NCI-H446 (cell line): ENCODE data around the gene TRAF3.
A peak's percentile ranks its signal among the peaks of the same experiment; 100 is the strongest.
"Not testable (repeated sequence)": the region's sequence is repeated elsewhere in the genome, so short reads cannot be mapped to it uniquely, and the experiment has no call there.

ENCODE experiments used
- DNase-seq, 2 experiments: peaks; one replicate each; lab custom pipeline; 2025; lab: John Stamatoyannopoulos, UW

TRAF3 gene

DNA sequence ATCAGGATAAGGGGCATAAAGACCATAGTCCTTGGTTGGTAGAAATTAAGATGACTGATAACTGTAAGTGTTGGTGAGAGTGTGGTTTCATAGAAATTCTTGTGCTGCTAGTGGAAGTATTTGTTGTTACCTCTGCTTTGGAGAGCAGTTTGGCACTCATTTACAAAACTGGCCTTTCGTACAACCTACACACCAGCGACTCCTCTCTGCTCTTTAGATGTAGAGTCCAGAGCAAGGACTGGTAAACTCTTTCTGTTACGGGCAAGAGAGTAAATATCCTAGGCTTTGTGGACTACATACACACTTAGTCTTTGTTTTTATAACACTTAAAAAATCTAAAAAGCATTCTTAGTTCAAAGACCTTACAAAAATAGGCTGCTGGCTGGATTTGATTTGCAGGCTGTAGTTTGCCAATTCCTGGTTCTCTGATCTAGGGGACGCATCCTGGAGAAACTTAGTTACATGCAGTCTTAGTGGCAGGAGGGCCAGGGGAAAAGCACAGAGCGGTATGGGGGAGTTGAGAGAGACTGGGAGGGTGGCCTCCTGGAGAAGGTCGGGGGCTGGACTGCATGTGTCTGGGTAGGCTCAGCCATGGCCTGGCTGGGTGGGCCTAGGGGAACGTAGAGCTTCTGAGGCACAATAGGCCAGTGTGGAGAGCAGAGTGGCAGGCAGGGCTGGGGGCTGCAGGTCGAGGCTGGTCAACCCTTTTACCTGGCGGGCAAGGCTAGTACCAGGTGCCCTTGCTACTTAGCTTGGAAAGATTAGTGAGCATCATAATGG lies 89.9 kb downstream of the TRAF3 start:
- DNase-seq, result no peak

GRCh38 chr14:102867826-102868580 lies 90.8 kb downstream of the TRAF3 start:
- no peak for DNase-seq

DNA sequence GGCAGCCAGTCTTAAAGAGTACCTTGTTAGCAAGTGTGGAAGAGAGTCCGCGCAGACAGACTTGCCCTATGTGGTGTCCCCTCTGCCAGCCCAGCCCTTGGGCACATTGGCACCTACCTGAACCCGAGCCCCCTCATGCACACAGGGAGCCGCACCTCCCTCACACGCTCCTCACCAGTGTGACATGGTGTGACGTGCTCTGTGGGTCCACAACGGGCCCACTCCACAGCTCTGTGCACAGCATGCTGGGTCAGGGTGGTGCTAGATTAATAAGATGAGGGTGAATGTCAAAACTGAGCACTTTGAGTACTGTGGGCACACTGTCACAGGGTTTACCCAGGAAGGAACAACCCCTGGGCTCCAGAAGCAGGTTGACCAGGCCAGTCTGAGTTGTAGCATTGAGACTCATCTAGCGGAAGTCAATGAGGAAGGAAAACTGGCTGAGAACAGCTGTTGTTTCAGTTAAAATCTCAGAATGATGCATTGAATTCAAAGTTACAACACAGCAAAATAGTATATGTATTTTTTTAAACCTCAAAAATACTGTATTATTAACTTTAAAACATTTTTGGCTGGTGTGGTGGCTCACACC lies 91.8 kb downstream of the TRAF3 start:
- no peak for DNase-seq

GRCh38 chr14:102870246-102870645 lies 93.0 kb downstream of the TRAF3 start:
- DNase-seq, result no peak

- peak in 1 of 2 experiments; percentile 6 for DNase-seq
Observed at GRCh38 chr14:102870994-102871831, 94.0 kb downstream of the TRAF3 start.

DNA sequence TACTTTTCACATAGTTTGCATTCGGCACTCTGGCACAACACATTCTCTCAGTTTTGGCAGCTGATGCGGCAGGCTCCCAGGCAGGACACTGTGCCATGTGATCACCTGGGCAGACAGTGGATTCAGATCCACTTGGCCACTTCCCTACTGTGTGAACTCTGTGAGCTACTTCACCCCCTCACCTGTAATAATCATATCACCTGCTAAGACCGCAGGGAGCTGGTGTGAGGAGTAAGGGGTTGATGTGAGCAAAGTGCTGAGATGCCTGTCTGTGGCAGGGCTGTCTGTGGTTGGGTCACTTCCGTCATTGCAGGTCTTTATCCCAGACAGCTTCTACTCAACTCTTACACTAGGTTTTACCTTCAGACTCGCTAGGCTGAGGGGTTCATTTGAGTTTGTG lies 94.8 kb downstream of the TRAF3 start:
- DNase-seq, result no peak

GRCh38 chr14:102873131-102873530 lies 95.9 kb downstream of the TRAF3 start:
- no peak for DNase-seq

DNA sequence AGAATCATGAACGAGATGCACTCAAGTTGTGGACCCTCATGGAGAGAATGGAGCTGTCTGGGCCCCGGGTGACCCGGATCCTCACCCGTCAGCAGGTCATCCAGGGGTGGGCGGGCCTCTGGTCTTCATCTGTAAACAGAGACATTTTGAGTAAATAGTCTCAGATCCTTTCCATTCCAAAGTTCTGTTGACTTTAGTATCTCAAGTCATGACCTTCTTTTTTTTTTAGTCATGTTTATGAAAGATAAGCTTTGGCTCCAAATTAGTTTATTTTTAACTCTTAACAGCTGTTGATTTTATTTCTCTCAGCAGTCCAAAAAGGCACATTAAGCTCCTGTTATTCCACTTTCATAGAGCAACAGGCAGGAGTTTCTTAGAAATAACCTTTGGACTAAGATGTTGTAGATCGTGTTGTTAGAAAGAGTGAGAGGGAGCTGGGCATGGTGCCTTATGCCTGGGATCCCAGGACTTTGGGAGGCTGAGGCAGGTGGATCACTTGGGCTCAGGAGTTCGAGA lies 96.4 kb downstream of the TRAF3 start:
- no peak for DNase-seq

DNA sequence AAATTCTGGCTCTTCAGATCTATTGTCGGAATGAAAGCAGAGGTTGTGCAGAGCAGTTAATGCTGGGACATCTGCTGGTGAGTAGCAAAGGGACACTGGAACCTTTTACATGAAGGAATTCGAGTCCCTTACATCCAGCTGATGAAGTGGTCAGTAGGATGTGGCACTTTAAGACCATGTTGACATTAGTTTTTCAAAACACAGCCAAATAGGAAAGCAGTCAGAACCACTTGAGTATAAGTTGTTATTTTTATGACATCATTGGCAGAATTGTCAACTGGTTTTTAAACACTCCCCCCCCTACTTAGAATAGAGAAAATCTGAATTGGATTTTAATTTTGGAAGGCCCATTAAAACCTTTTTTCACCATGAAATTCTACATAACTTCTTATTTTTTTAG lies 98.4 kb downstream of the TRAF3 start:
- no peak for DNase-seq

DNA sequence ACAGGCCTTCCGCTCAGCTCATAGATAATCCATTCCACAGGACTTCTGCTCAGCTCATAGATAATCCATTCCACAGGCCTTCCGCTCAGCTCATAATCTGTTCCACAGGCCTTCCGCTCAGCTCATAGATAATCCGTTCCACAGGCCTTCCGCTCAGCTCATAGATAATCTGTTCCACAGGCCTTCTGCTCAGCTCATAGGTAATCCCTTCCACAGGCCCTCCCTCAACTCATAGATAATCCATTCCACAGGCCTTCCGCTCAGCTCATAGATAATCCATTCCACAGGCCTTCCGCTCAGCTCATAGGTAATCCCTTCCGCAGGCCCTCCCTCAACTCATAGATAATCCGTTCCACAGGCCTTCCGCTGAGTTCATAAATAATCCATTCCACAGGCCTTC lies 100.3 kb downstream of the TRAF3 start:
- not testable (repeated sequence) for DNase-seq

DNA sequence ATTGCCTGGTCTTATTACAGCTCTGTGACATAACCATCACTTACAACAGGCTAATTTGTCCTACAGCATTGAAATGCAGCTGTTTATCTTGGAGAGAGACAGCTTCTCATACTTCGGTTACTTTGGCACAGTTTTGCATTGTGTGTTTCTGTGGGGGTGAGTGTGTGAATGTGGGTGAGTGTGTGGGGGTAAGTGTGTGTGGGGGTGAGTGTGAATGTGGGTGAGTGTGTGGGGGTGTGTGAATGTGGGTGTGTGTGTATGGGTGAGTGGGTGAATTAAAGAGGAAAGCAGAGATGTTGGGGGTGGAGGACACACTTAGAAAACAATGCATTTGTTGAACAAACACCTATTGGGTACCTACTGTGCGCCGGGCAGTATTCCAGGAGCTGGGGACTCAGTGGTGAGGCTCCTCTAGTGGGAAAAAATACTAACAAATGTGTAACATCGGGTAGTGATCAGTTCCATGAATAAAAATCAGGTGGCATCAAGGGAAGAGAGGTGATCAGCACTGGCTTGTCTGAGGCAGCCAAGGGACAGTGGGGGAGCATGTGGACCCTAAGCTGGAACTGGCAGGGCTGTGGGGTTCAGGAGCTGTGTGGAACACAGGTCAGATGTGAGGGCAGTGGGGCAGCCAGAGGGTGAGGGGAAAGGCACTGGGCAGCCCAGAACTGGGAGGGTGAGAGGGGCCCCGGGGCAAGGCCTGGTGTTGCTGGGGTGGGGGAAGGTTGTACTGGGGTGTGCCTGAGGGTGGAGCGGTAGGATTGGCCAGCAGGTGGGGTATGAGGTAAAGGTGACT lies 101.1 kb downstream of the TRAF3 start:
- no peak for DNase-seq

DNA sequence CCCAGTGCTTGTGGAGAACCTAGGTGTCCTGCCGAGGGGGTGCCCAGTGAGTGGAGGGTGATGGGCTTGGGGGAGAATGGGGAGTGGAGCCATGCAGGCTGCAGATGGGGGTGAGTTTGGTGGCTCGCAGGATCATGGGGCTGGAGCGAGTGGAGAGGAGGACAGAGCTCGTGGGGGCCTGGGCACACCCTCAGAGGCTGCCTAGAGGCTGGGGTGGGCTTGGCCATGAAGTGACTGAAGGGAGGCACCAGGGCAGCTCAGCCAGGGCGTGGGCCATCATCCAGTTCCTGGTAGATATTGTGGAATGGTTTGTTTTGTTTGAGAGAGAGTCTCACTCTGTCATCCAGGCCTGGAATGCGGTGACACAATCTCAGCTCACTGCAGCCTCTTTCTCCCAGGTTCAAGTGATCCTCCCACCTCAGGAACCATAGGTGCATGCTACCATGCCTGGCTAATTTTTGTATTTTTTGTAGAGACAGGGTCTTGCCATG lies 101.8 kb downstream of the TRAF3 start:
- no peak for DNase-seq

DNA sequence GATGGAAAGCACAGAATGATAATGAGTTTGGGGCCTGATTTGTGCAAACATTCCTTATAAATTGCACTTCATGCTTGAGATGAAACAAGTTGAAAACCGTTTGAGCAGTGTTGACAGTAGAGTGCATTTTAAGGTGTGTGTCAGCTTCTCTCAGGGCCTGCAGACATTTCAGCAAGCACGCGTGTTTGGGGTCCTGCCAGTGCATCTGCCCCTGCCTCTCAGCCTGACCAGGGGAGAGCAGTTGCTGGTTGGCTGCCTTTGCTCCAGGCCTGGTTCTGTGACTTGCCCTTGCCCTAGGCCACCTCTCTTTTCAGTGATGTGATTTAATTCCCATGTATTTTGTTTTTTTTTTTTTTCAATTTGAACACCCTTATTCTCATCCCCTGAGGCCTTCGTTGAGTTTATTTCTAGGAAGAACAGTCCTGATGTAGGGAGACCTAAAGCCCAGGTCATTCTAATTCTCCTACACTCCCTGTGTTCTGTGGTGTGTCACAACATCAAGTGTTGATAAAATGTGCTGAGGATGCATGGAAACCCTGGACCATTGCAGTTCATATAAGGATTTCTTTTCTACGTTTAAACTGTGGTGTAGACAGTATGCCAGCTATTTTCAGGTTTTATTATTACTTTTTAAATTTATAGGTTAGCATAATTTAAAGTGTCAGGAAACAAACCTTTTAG lies 105.1 kb downstream of the TRAF3 start:
- no peak for DNase-seq

DNA sequence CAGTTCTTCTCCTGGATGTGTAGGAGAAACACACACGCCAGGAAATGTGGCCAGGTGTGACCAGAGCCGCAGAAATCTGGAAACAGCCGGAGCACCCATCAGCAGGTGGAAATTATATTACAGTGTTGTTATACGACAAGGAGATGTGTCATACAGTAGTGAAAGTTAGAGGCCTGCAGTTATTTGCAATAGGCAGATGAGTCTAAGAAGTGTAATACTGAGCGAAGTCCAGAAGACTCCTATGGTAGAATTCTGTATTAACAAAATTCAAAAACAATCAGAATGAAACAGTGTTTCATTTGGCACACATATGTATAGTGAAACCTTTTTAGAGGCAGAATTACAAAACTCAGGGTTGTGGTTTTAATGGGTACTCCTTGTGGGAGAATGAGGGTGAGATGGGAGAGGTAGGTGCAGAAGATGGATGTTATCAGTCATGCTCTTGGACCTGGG lies 105.9 kb downstream of the TRAF3 start:
- no peak for DNase-seq

DNA sequence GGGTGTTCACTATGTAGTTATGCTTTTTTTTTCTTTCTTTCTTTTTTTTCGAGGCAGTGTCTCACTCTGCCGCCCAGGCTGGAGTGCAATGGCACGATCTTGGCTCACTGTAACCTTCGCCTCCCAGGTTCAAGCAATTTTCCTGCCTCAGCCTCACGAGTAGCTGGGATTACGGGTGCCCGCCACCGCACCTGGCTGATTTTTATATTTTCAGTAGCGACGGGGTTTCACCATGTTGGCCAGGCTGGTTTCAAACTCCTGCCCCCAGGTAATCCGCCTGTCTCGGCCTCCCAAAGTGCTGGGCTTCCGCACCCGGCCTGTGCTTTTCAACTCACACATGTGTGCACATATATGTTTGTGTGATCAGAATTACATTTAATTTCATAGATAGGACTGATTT lies 106.3 kb downstream of the TRAF3 start:
- no peak for DNase-seq

DNA sequence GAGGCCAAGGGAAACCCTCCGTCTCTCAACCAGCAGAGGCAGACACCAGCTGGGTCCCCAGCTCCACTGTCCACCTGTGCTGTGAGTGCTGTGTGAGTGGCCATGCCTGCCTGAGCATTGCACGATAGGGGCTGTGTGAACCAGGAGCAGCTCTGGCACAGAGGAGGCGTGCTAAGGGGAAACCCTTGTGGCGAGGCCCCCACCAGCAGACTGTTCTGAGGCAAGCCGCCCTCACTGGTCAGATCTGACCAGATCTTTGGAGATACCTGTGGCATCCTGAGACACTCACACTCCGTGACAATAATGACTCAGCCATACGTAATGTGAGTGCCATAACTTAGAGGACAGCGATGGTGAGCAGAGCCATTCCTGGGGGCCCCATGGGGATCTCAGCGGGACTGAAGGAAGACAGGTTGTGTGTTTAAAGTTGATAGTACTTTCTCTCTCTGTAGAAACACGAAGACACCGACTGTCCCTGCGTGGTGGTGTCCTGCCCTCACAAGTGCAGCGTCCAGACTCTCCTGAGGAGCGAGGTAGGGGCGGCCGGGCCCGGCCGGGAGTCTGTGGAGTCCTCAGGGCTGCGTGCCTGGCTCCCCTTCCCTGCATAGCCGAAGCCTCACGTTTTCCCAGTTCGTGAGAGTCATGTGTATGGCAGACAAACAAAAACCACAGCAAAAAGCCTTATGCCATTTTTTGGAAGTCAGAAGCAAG lies 108.6 kb downstream of the TRAF3 start:
- DNase-seq, result no peak

DNA sequence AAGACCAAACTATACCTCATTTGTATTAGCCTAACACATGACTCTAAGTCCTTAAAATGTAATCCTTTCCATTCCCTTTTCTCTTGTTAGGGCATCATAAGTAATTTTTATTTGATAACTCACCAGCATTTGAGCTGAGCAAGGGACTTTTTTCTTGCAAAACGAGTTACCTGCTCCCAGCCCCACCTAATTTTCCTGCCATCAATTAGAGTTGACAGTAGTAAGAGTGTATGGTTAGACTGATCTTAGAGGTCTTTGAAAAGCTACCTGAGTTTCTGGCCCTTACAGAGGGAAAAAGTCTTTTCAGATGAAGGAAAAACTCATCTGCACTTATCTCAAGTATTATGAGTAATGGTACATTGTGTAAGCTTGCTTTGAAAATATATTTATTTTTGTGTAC lies 111.5 kb downstream of the TRAF3 start:
- DNase-seq, result no peak

DNA sequence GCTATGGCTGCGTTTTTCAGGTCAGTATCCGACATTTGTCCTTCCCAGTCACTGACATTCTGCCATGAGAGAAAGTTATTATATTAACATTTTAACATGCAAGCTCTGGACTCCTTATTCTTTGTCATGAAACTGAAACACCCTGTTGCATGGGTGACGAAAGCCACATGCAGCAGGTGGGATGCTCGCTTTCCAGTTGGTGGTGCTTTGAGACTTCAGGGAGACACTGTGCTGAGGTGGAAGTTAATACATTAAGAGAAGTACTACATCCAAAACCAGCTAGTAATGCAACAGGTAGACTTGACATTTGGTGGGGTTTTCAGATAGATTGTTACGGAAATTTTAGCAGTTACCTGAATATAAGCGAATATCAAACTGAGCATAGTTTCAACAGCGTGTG lies 112.4 kb downstream of the TRAF3 start:
- DNase-seq, result no peak

GRCh38 chr14:102891111-102891510 lies 113.9 kb downstream of the TRAF3 start:
- no peak for DNase-seq

GRCh38 chr14:102891556-102891955 lies 114.3 kb downstream of the TRAF3 start:
- peak in 1 of 2 experiments; percentile 49 for DNase-seq
